H9 (cell line): ENCODE measurements around the gene GNPTAB. TPM values are rescaled to one million over a fixed set of nuclear protein-coding genes. Genes with fewer than 3 reads are reported as not detected.
"Not testable (repeated sequence)": the region's sequence is repeated elsewhere in the genome, so short reads cannot be mapped to it uniquely, and the experiment has no call there.

Experiments used
- DNase-seq: peaks from one replicate; pipeline ENCODE4 v3.0.0-alpha.2; 2017
- H2AFZ ChIP-seq: one replicate; pipeline ENCODE4 v1.6.1; 2013; ENCODE audit warnings: mild to moderate bottlenecking, low read length, control low read depth, moderate library complexity
- H2AK5ac ChIP-seq: 2 replicates; pipeline ENCODE4 v1.6.1; 2013; ENCODE audit warnings: low read length, control low read depth, mixed read lengths; ENCODE audit not compliant: insufficient read length
- H2BK120ac ChIP-seq: one replicate; pipeline ENCODE4 v1.6.1; 2013; ENCODE audit warnings: low read depth, mild to moderate bottlenecking, low read length, control low read depth, inconsistent platforms; ENCODE audit not compliant: poor library complexity, severe bottlenecking
- H2BK12ac ChIP-seq: 2 replicates; pipeline ENCODE4 v1.6.1; 2013; ENCODE audit warnings: low read length, control low read depth, mixed read lengths, low read depth; ENCODE audit not compliant: insufficient read length
- H2BK15ac ChIP-seq: 2 replicates; pipeline ENCODE4 v1.6.1; 2013; ENCODE audit warnings: low read depth, low read length, control low read depth
- H2BK20ac ChIP-seq: one replicate; pipeline ENCODE4 v1.6.1; 2013; ENCODE audit warnings: low read depth, mild to moderate bottlenecking, low read length, control low read depth, inconsistent platforms; ENCODE audit not compliant: poor library complexity, severe bottlenecking
- H2BK5ac ChIP-seq: 2 replicates; pipeline ENCODE4 v1.6.1; 2013; ENCODE audit warnings: low read length, control low read depth, mixed read lengths; ENCODE audit not compliant: insufficient read length
- H3K14ac ChIP-seq: 2 replicates; pipeline ENCODE4 v1.6.1; 2013; ENCODE audit warnings: low read length, control low read depth; ENCODE audit not compliant: insufficient read depth
- H3K18ac ChIP-seq: 2 replicates; pipeline ENCODE4 v1.6.1; 2013; ENCODE audit warnings: low read depth, mild to moderate bottlenecking, mixed read lengths, low read length, control low read depth; ENCODE audit not compliant: insufficient read length
- H3K23ac ChIP-seq: 2 replicates; pipeline ENCODE4 v1.6.1; 2013; ENCODE audit warnings: low read length, control low read depth, mixed read lengths, low read depth; ENCODE audit not compliant: insufficient read length
- H3K23me2 ChIP-seq: 2 replicates; pipeline ENCODE4 v1.6.1; 2013; ENCODE audit warnings: low read depth, mild to moderate bottlenecking, mixed read lengths, low read length, control low read depth; ENCODE audit not compliant: insufficient read length, poor library complexity, severe bottlenecking
- H3K27ac ChIP-seq: 2 replicates; pipeline ENCODE4 v1.5.1; 2013; ENCODE audit warnings: low read length, control low read depth, mixed read lengths, low read depth; ENCODE audit not compliant: insufficient read length
- H3K27me3 ChIP-seq: 2 replicates; pipeline ENCODE4 v1.6.1; 2013; ENCODE audit warnings: low read length, control low read depth, inconsistent platforms; ENCODE audit not compliant: insufficient read depth
- H3K4ac ChIP-seq: 2 replicates; pipeline ENCODE4 v1.6.1; 2013; ENCODE audit warnings: low read depth, mild to moderate bottlenecking, control low read depth, inconsistent platforms, low read length, moderate library complexity
- H3K4me1 ChIP-seq: 2 replicates; pipeline ENCODE4 v1.6.1; 2013; ENCODE audit warnings: low read length, control low read depth, inconsistent platforms; ENCODE audit not compliant: insufficient read depth
- H3K4me2 ChIP-seq: 2 replicates; pipeline ENCODE4 v1.6.1; 2013; ENCODE audit warnings: low read length, control low read depth, mixed read lengths; ENCODE audit not compliant: insufficient read length, insufficient read depth
- H3K56ac ChIP-seq: 2 replicates; pipeline ENCODE4 v1.6.1; 2013; ENCODE audit warnings: low read depth, mild to moderate bottlenecking, mixed read lengths, low read length, control low read depth; ENCODE audit not compliant: insufficient read length
- H3K79me1 ChIP-seq: 2 replicates; pipeline ENCODE4 v1.6.1; 2013; ENCODE audit warnings: low read depth, mild to moderate bottlenecking, moderate library complexity, low read length, control low read depth, inconsistent platforms; ENCODE audit not compliant: insufficient read depth, poor library complexity, severe bottlenecking
- H3K79me2 ChIP-seq: 2 replicates; pipeline ENCODE4 v1.6.1; 2013; ENCODE audit warnings: low read length, control low read depth, inconsistent platforms; ENCODE audit not compliant: insufficient read depth
- H3K9ac ChIP-seq: 2 replicates; pipeline ENCODE4 v1.6.1; 2013; ENCODE audit warnings: low read length, control low read depth, mixed read lengths; ENCODE audit not compliant: insufficient read length; ENCODE audit errors: extremely low read depth
- H3K9me3 ChIP-seq: one replicate; pipeline ENCODE4 v1.6.1; 2013; ENCODE audit warnings: low read depth, low read length, inconsistent platforms; ENCODE audit not compliant: control insufficient read depth
- H3T11ph ChIP-seq: one replicate; pipeline ENCODE4 v1.6.1; 2013; ENCODE audit warnings: mild to moderate bottlenecking, low read length, control low read depth, inconsistent platforms
- H4K20me1 ChIP-seq: one replicate; pipeline ENCODE4 v1.6.1; 2013; ENCODE audit not compliant: control insufficient read depth, insufficient read length, insufficient read depth
- H4K5ac ChIP-seq: 2 replicates; pipeline ENCODE4 v1.6.1; 2013; ENCODE audit warnings: low read depth, mild to moderate bottlenecking, mixed read lengths, low read length, control low read depth; ENCODE audit not compliant: insufficient read length
- H4K8ac ChIP-seq: replicated peaks from 2 replicates; pipeline ENCODE4 v1.6.1; 2013; ENCODE audit warnings: low read length, control low read depth, mixed read lengths, low read depth; ENCODE audit not compliant: insufficient read length
- H4K91ac ChIP-seq: 2 replicates; pipeline ENCODE4 v1.6.1; 2013; ENCODE audit warnings: low read depth, mild to moderate bottlenecking, moderate library complexity, mixed read lengths, low read length, control low read depth; ENCODE audit not compliant: insufficient read length
- H3K27ac Mint-ChIP-seq, 3 experiments: 2 replicates in 2 of 3; 3 replicates in 1 of 3; pipeline ENCODE4 v1.8.0; 2020 to 2021; ENCODE audit warnings: mixed read lengths in 3 of 3, mild to moderate bottlenecking in 1 of 3, moderate library complexity in 1 of 3
- H3K27me3 Mint-ChIP-seq: 2 replicates; pipeline ENCODE4 v1.8.0; 2021; ENCODE audit warnings: low read depth, mild to moderate bottlenecking, moderate library complexity, mixed read lengths
- H3K36me3 Mint-ChIP-seq, 3 experiments: 2 replicates in 2 of 3; 3 replicates in 1 of 3; pipeline ENCODE4 v1.8.0; 2020 to 2021; ENCODE audit warnings: low read depth in 3 of 3, mixed read lengths in 3 of 3; ENCODE audit not compliant: insufficient read depth in 1 of 3
- H3K4me1 Mint-ChIP-seq, 2 experiments: 2 replicates each; pipeline ENCODE4 v1.8.0; 2020; ENCODE audit warnings: mixed read lengths in 2 of 2
- H3K4me3 Mint-ChIP-seq, 2 experiments: 2 replicates in 1 of 2; 3 replicates in 1 of 2; pipeline ENCODE4 v1.8.0; 2020 to 2021; ENCODE audit warnings: mild to moderate bottlenecking in 2 of 2, mixed read lengths in 2 of 2, moderate library complexity in 1 of 2
- H3K9me3 Mint-ChIP-seq, 2 experiments: 2 replicates in 1 of 2; 3 replicates in 1 of 2; pipeline ENCODE4 v1.8.0; 2020; ENCODE audit warnings: mild to moderate bottlenecking in 2 of 2, mixed read lengths in 2 of 2, moderate library complexity in 1 of 2
- WGBS: extraction: QIAGEN DNeasy Blood & Tissue Kit; methylation state at CpG from one replicate; pipeline ENCODE4 v1.1.7; 2013; ENCODE audit warnings: missing lambda C conversion rate, low lambda C conversion rate, mixed read lengths; ENCODE audit not compliant: insufficient read length; ENCODE audit errors: extremely low coverage; 5-methylcytosine and 5-hydroxymethylcytosine counted together
- total RNA-seq: library from RNA; stranded (reverse); gene quantifications from 2 replicates; pipeline ENCODE4 v1.2.1, GENCODE V29; 2021
- TF ChIP-seq, protein P1 (sequence below): fragments of 200-600 bp; sonication (generic); conservative IDR thresholded peaks from 3 replicates; pipeline ENCODE4 v1.8.0; 2021; ENCODE audit warnings: antibody characterized with exemption, mild to moderate bottlenecking

Gene GNPTAB
- total RNA-seq, 1 experiment from 2014 or later: 44.3 TPM

- TF ChIP-seq, protein P1, sequence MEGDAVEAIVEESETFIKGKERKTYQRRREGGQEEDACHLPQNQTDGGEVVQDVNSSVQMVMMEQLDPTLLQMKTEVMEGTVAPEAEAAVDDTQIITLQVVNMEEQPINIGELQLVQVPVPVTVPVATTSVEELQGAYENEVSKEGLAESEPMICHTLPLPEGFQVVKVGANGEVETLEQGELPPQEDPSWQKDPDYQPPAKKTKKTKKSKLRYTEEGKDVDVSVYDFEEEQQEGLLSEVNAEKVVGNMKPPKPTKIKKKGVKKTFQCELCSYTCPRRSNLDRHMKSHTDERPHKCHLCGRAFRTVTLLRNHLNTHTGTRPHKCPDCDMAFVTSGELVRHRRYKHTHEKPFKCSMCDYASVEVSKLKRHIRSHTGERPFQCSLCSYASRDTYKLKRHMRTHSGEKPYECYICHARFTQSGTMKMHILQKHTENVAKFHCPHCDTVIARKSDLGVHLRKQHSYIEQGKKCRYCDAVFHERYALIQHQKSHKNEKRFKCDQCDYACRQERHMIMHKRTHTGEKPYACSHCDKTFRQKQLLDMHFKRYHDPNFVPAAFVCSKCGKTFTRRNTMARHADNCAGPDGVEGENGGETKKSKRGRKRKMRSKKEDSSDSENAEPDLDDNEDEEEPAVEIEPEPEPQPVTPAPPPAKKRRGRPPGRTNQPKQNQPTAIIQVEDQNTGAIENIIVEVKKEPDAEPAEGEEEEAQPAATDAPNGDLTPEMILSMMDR: no peak
- Histone ChIP-seq H3K18ac (no peak overlapping the region), H2AFZ (no peak overlapping the region), H2BK120ac (no peak overlapping the region), H3K23ac (no peak overlapping the region), H3K4ac (no peak overlapping the region), H3K4me2 (no peak overlapping the region), H3K9me3 (no peaks in the 10 kb centered on the region), H3K14ac (no peak overlapping the region), H4K20me1 (no peaks in the 10 kb centered on the region), H3K27ac (no peak overlapping the region), H4K91ac (no peak overlapping the region), H3K9ac (no peak overlapping the region), H3K56ac (no peak overlapping the region), H3K79me2 (no peaks in the 10 kb centered on the region), H4K5ac (no peak overlapping the region), H2BK15ac (no peak overlapping the region), H2BK12ac (no peak overlapping the region), H2AK5ac (no peak overlapping the region), H3T11ph (no peak overlapping the region), H3K4me1 (no peaks in the 10 kb centered on the region), H2BK5ac (no peak overlapping the region), H3K79me1 (no peaks in the 10 kb centered on the region), H3K23me2 (no peaks in the 10 kb centered on the region), H4K8ac (no peak overlapping the region), H3K27me3 (no peaks in the 10 kb centered on the region), H2BK20ac (no peak overlapping the region)
- Mint-ChIP-seq H3K9me3 (no peaks in the 10 kb centered on the region), H3K36me3 (peaks cover 0 to 4% (median 0%) of the 10 kb centered on the region in 3 experiments; a peak in 1 of 7 replicates), H3K4me3 (no peak overlapping the region), H3K4me1 (no peaks in the 10 kb centered on the region), H3K27ac (no peak overlapping the region; a peak in 1 of 7 replicates), H3K27me3 (no peaks in the 10 kb centered on the region)
- WGBS: no CpG with 5 or more reads among the region's 6 CpGs
- no peak for DNase-seq
Measured at GRCh38 chr12:101737476-101737875, 93.3 kb downstream of the GNPTAB start.

- not testable (repeated sequence) for H3K79me1 ChIP-seq, H3K27ac ChIP-seq, H2BK12ac ChIP-seq, H4K20me1 ChIP-seq, H3K18ac ChIP-seq, DNase-seq, H3K4me1 ChIP-seq, H3K23ac ChIP-seq, H2BK5ac ChIP-seq, H3T11ph ChIP-seq, H2AK5ac ChIP-seq, H3K27me3 ChIP-seq, H3K4me3 Mint-ChIP-seq, H2BK15ac ChIP-seq, H3K36me3 Mint-ChIP-seq, H3K9me3 Mint-ChIP-seq, H3K23me2 ChIP-seq, H3K4me2 ChIP-seq, H2BK20ac ChIP-seq, H3K56ac ChIP-seq, H3K9ac ChIP-seq, H3K4me1 Mint-ChIP-seq, H3K27me3 Mint-ChIP-seq, H3K14ac ChIP-seq, H3K27ac Mint-ChIP-seq, H3K4ac ChIP-seq, H2AFZ ChIP-seq, H4K5ac ChIP-seq, H4K8ac ChIP-seq, H4K91ac ChIP-seq, H3K9me3 ChIP-seq, H3K79me2 ChIP-seq, H2BK120ac ChIP-seq
- no CpG with 5 or more reads among the region's 5 CpGs for WGBS
Measured at GRCh38 chr12:101734482-101734881, 96.3 kb downstream of the GNPTAB start.
